NCI-H774 (cell line): ENCODE data around the gene TAF3.
"Not testable (repeated sequence)": the region's sequence is repeated elsewhere in the genome, so short reads cannot be mapped to it uniquely, and the experiment has no call there.

ENCODE experiments used
- DNase-seq: peaks from one replicate; lab custom pipeline; 2025; lab: John Stamatoyannopoulos, UW

TAF3 gene

DNA sequence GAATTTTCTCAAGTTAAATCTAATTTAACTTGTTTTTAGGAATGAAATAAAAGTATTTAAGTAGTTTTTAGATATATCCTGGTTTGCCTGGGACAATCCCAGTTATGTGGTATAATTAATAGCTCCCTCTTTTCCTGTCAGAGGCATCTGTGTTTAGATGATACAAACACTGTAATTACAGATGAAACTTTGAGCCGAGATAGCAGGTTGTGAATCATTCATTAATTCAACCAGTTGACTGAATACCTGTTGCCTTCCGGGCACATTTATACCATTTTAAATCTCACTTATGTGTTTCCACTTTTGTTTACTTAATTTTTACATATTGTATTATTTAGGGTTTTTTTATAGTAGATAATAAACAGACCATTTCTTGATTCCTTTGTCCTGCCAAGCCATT, 154.1 kb downstream of the TAF3 start:
- no peak for DNase-seq

DNA sequence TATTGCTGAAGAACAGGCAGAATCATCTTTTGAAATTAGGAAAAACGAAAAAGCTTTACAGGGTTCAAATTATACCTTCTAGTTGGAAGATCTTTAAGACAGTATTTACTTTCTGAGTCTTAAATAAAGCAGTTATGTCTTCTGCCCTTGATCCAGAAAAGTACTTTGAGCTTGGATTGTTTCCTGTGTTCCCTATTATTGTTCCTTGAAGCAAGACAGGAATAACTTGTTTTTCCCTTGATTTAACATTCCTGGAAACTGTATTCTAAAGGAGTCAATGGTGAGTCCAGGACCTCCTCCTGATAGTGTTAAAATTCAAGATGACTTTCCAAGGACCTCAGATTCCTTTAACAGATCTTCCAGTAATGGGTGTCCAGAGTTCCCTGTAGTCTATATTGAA, 161.9 kb downstream of the TAF3 start:
- no peak for DNase-seq

DNA sequence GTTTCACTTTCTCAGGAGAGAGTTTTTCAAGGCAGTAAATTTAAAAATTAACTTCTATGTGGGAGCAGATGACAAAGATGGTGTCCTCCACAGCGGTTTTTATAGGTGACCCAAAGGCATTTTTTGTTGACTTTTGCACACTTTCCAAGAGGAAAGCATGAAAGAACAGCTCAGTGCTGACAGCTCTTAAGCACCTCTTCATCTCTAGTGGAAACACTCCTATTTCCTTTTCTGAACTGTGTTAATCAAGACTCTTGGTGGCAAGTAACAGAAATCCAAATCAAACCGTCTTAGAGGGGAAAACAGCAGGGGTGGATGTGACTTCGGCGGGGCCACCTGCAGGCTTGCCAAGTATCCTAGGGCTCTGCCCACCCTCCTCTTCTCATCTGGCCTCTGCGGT, 164.4 kb downstream of the TAF3 start:
- no peak for DNase-seq

DNA sequence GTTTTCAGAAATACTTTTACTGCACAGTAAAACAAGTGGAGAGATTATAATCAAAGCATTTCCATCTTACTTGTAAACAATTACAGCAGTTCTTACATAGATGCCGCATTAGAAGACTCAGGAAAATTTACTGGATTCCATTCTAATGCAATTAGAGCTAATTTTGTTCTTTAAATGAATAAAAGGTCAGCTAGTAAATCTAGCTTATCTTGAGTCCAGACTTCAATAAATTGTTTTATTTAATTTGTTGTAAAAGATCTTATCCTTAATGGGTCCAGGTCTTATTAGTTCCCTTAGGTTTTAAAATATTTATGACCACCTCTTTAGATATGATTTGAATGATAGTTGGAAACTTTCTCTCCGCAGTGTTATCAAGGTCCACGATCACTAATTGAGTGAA, 166.0 kb downstream of the TAF3 start:
- DNase-seq: no peak

DNA sequence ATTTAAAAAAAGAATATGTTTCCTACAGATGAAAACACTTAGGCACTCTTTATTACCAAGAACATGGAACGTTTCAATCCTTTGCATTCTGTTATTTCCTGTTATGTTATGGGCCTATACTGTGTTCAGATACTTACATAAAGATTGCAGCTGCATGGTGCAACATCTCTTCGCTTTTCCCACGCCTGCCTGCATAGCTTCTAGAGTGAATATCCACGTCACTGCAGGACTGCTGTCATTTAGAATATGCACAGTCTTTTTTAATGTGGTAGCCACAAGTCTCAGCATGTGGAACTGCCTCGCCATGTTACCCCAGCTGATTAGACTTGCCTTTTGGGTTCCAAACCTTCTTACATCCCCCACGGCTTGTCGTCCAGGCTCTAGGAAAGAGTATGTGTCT, 166.6 kb downstream of the TAF3 start:
- DNase-seq: no peak

DNA sequence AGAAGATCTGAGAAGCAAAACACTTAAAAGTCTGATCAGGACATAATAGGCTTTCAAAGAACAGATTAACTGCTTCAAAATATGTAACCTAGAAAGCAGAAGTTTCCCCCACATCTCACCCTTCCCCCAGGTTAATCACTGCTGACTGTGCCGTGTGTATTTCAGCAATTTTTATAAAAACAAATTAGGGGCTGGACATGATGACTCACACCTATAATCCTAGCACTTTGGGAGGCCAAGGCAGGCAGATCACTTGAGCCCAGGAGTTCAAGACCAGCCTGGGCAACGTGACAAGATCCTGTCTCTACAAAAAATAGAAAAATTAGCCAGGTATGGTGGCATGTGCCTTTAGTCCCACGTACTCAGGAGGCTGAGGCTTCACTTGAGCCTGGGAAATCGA, 168.5 kb downstream of the TAF3 start:
- no peak for DNase-seq

DNA sequence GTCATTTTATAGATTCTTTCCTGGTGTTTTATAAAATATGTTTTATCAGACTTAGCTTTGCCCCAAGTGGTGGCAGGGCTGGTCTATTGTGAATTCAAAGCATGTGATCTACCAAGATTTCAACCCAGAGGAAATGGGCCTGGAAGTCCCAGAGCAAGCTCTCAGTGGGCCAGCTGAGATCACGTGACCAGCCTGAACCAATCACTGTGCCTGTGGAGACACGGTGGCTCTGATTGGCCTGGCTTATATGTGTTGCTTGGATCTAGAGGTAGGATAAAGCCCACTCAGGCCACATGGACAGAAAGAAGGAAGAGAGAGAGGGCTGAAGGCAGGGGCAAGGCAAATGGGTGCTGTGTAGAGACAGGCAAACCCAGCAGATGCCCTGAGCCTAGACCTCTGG, 170.7 kb downstream of the TAF3 start:
- no peak for DNase-seq

DNA sequence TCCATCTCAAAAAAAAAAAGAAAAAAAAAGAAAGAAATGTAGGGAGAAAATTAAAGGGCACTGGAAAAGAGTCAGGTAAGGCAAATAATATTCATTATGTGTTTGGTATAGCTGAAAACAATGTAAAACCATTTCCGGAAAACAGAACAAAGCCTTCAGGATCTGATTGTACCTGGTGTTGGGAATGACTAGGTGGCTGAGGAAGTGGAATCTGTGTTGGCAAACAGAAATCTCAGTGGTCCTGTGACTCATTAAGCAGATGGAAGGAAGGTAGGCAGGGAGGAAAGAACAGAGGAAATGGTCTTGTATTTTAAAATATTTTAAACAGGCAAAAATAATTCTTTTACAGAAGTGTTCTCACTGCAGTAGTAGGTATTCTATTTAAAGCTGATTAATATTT, 180.5 kb downstream of the TAF3 start:
- DNase-seq: no peak

DNA sequence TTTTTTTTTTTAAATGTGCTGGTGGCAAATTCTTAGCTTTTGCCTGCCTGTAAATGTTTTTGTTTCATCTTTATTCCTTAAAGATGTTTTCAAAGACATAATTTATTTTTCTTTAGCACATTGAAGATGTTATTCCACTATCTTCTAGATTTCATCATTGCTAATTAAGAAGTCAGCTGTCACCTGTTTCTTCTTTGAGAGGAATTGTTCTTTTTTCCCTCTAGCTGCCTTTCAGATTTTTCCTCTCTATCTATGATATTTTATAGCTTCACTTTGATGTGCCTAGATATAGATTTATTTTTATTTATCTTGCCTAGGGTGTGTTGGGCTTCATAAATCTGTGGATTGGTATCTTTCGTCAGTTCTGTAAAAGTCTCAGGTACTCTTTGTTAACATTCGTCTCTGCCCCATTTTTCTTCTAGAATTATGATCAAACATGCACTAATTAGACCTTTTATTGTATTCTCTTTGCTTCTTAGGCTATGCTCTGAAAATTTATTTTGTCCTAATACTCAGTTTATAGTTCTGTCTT, 186.2 kb downstream of the TAF3 start:
- no peak for DNase-seq

DNA sequence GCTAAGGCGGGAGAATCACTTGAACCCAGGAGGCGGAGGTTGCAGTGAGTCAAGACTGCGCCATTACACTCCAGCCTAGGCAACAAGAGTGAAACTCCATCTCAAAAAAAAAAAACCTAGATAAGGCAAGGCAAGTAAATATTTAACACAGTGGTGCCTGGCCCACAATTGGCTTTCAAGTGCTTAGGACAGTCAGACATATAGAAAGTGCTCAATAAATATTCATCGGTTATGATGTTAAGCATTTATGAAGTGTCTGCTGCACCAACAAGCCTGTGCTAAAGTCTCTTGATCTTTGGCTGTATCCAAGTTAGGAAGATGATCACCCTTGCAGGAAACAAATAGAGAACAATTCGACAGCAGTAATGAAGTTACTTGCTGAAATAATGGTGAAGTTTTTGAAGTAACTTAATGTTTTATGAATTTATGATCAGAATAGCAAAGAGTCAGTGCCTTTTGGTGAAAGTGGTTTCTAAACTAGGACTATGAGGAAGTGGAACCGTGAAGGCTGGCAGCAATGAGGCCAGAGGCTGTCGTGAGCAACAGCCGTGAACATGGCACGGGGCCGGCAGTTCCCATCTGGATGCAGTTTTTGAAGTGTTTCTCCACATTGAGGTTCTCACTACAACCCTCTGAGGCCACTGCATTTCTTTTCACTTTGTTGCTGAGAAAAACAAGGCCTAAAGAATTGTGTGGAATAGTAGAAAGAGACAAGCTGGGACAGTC, 188.1 kb downstream of the TAF3 start:
- DNase-seq: no peak

DNA sequence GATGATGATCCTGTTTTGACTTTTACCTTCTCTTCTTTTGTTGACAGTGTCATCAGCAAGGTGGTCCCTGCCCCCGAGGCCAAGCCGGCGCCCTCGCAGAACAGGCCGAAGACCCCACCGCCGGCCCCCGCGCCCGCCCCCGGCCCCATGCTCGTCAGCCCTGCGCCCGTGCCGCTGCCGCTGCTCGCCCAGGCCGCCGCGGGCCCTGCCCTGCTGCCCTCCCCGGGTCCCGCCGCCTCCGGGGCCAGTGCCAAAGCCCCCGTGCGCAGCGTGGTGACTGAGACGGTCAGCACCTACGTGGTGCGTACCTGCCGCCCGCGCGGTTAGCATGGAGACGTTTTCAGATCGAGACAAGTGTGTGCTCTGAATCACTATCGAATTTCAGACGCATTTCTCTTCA, 190.7 kb downstream of the TAF3 start:
- no peak for DNase-seq

DNA sequence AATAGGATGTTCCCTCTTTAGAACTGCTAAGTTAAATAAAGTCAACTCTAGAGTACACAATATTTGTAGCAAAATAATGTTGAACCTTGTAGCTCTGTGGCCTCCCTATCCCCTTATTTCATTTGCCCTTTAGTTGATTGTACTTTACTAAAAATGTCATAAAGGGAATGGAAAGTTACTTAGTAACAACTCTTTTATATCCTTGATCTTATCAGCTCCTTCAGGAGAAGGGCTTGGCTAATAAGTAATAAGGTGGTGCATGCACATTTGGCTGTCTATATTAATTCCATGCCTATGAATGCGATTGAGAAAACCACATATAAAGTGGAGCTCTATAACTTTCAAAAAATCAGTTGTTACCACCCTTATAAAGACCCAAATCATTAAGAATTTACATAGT, 194.7 kb downstream of the TAF3 start:
- DNase-seq: no peak

DNA sequence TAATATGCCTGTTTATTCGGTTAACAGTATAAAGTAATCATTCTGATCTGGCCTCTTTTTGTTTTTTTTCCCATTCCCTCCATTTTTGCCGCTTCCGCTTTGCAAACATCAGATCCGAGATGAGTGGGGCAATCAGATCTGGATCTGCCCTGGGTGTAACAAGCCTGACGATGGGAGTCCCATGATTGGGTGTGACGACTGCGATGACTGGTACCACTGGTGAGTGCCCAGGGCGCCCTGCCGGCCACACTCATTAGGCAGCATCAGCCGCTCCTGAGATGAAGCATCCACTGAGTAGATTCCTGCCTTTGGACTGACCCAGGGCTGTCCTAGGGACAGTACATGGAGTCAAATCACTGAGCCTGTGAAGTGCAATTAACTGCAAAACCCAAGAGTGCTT, 195.3 kb downstream of the TAF3 start:
- no peak for DNase-seq

DNA sequence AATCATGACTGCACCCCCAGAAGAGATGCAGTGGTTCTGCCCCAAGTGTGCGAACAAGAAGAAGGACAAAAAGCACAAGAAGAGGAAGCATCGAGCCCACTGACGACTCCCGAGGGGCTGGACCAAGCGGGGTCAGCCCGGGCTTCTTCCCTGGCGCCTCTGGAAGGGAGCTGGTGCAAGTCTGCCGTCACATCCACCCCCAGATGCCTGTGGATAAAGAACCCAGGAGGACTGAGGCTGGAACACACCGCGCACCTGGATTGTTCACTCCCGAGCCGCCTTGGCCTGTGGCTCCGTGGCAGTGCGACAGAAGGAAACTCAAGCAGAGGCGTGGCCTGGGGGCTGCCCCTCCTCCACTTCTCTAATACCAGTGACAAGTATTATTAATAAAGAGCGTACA, 196.3 kb downstream of the TAF3 start:
- no peak for DNase-seq

DNA sequence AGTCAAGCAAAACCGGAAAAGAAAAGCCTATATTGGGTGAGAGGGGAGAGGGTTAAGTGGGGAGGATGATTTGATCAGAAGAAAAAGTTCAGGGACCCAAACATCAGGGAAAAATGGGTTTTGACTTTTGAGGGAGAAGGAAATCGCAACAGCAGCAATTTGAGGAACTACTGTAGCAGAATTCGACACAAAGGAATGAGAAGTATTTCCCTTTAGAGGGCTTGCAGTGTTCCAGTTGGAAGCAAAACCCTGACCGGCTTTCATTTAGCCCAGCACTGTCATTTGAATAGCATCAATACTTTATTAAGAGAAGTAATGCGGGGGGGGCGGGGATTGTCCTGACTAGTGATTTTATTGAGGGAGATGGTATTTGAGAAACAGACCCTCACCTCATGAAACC, 199.0 kb downstream of the TAF3 start:
- DNase-seq: no peak

DNA sequence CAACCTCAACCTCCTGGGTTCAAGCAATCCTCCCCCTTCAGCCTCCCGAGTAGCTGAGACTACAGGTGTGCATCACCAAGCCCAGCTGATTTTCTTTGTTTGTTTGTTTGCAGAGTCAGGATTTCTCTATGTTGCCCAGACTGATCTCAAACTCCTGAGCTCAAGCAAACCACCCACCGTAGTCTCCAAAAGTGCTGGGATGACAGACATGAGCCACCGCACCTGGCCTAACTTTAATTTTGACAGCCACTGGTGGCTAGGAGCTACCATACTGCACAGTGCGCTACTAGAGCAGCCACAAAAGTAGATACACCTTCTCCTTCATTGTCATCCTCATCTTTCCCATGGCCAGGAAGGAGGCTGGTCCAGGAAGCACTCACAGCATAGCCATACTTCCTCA, 205.0 kb downstream of the TAF3 start:
- DNase-seq: no peak

DNA sequence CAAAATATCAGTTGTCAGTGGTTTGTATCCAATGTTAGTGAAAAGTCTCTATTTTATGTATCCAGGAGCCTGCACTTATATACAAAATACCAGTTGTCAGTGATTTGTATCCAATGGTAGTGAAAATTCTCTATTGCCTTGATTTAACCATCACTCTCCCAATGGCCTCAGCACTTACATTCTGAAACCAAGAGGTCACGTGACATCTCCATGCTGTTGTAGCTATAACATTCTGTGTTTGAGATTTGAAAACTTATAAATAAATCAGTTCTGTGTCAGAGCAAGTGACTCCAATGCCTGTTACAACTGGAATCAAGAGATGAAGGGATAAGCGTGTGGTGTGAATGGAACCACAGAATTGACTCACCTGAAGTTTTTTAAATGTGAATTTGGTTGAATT, 205.5 kb downstream of the TAF3 start:
- DNase-seq: no peak

DNA sequence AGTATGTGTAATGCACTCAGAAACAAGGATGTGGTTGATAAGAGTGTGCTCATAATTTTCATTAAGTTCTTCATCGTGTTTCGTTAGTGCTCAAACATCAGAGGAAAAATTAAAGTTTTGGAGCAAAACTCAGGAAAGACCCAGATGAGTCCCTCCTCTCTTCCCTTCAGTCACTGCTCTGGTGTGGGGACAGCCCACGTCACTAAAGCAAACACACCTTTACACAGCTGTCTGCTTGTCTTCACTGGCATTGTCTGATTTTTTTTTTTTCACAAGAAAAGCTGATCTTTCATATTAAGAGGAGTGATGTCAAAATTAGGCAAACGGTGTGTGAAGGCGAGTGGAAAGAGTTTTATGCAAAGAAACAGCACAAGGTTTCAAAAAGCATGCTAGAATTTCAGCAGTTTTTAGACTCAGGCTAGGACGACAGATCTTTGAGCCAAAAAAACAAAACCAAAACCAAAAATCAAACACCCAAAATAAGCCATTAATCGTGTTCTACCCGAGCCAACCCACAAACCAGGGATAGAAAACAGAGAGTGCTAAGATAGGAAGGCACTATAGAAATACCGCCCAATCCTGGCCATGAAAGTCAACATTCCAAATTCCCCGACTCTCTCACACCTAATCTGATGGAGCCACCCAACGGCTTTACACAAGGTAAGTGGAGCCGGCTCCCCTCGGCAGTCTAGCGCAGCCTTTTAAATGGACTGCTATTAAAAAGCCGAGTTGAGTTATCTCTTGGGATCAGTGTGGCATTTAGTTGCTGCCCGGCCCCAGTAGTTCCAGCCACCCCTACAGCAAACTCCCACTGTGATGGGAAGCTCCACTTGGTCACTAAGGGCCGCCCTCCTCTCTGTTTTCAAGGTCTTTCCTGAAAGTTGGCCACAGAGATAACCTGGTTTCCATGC, 208.3 kb downstream of the TAF3 start:
- no peak for DNase-seq

DNA sequence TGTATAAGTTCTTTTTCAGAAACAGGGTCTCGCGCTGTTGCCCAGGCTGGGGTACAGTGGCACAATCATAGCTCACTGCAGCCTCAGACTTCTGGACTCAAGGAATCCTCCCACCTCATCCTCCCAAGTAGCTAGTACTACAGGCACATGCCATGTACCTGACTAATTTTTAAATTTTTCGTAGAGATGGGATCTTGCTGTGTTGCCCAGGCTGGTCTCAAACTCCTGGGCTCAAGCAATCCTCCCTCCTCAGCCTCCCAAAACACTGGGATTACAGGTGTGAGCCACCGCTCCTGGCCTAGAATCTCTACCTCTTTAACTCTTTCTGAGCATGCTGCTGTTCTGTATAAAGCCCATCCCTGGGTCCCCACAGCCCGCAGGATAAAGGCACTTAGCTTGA, 212.9 kb downstream of the TAF3 start:
- not testable (repeated sequence) for DNase-seq

DNA sequence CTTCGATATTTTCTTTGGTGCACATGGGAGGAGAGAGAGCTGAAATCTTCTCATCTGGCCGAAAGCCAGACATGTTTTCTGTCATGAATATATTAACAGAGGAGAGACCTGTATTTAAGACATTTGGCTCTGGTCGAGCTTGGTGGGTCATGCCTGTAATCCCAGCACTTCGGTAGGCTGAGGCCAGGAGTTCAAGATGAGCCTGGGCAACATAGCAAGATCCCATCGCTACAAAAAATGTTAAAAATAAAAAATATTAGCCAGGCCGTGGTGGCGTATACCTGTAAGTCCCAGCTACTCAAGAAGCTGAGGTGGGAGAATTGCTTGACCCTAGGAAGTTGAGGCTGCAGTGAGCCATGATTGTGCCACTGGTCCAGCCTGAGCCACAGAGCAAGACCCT, 214.3 kb downstream of the TAF3 start:
- DNase-seq: no peak

DNA sequence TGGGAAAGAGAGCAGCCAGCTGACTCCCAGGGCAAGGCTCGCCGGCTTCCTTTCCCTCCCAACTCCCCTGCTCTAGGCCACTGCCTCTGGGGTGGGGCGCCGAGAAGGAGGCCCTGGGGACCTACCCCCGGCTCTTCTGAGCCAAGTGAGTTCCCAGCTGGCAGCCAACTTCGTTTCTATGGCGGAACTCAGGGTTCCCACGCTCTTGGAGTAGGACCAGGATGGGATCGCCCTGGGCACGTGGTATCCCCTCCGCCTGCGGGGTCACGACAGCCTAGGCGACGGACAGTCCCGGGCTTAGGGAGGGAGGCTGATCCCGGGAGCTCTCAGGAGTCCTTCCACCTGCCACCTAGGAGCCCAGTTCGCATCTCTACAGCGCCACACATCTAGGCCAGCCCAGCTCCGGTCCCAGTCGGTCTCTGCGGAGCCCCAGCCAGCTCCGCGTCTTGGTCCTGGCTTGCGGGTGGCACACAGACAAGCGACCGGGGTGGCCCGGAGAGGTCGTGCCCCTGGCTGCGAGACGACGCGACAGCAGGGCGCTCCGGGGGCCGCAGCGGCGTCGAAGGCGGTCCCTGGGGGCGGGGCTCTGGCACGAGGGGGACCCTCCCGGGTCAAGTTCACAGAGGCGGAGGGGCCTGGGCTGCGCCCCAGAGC, 215.6 kb downstream of the TAF3 start:
- DNase-seq: no peak

DNA sequence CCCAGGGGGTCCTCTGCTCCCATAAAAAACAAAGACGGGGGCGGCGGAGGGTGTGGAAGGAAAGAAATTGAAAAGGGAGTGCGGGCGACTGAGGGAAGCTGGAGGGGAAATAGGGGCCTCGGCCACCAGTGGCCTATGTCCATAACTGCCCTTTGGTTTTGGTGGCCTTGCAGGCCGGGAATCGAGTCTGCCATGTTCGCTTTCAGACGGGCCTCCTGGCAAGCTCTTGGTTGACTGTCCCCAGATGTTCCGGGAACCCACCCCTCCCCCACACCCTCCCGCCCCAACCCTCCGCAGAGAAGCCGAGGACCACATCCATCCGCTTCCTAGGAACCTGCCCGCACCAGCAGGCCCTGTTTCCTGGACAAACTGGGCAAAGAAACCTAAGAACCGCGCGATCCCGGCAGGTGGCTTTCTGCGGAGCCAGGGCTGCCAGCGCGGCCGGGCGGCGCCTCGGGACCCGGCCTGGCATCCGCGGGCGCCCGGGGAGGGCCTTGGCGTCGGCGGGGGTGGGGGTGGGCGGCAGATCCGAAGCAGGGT, 216.2 kb downstream of the TAF3 start:
- DNase-seq: no peak
